Breast epithelium (tissue), 4 donors: ENCODE results near the gene PLEKHG4B. TPM values are rescaled to one million over a fixed set of nuclear protein-coding genes. Genes with fewer than 3 reads are reported as not detected.

Source experiments
- DNase-seq, 2 donors: peaks; one replicate each; pipeline ENCODE4 v3.0.0-alpha.2; 2019; ENCODE audit warnings: low spot score in 2 of 2
- H3K27ac ChIP-seq, 2 donors: fragments of 200-600 bp; sonication (generic) in 1 of 2; one replicate each; pipeline ENCODE4 v1.5.1; 2016 to 2019; ENCODE audit warnings: mild to moderate bottlenecking in 1 of 2
- H3K27me3 ChIP-seq, 2 donors: fragments of 200-600 bp; sonication (generic) in 1 of 2; one replicate each; pipeline versions ENCODE4 v1.5.1 to v1.6.0; 2017 to 2019; ENCODE audit warnings: control low read depth in 1 of 2, mild to moderate bottlenecking in 1 of 2
- H3K36me3 ChIP-seq: fragments of 200-600 bp; one replicate; pipeline ENCODE4 v1.5.1; 2019
- H3K4me1 ChIP-seq, 2 donors: fragments of 200-600 bp; sonication (generic); one replicate each; pipeline ENCODE4 v1.5.1; 2016 to 2019; ENCODE audit warnings: control low read depth in 1 of 2
- H3K4me3 ChIP-seq, 3 donors: fragments of 200-600 bp; sonication (generic); 1 replicate in 2 of 3; 2 replicates in 1 of 3; pipeline ENCODE4 v1.5.1; 2016 to 2019; ENCODE audit warnings: mild to moderate bottlenecking in 3 of 3, moderate library complexity in 2 of 3
- H3K9me3 ChIP-seq, 2 donors: fragments of 200-600 bp; sonication (generic) in 1 of 2; one replicate each; pipeline ENCODE4 v1.5.1; 2016 to 2019; ENCODE audit warnings: control low read depth in 1 of 2
- CTCF ChIP-seq, 3 donors: fragments of 450-650 bp; IDR thresholded peaks; one replicate each; pipeline ENCODE4 v1.5.1; 2016 to 2017; ENCODE audit warnings: antibody characterized with exemption in 3 of 3, mild to moderate bottlenecking in 3 of 3, moderate library complexity in 3 of 3
- POLR2A ChIP-seq: fragments of 450-650 bp; IDR thresholded peaks from one replicate; pipeline ENCODE4 v1.6.1; 2016; ENCODE audit warnings: antibody characterized with exemption, mild to moderate bottlenecking, moderate library complexity
- POLR2AphosphoS5 ChIP-seq, 3 donors: sonication (generic); formaldehyde crosslinking; IDR thresholded peaks; one replicate each; pipeline ENCODE4 v1.6.1; 2017; ENCODE audit warnings: antibody characterized with exemption in 3 of 3
- intact Hi-C: fragments of 100-400 bp; cut with DNase I; formaldehyde crosslinking; loops from one replicate; pipeline ENCODE4 v1.15.1; 2023; ENCODE audit warnings: low total_unique reads
- total RNA-seq, 3 donors: library from RNA; depleted of rRNA; stranded (reverse); fragments of >200 nt; gene quantifications; one replicate each; pipeline ENCODE4 v1.1.0, GENCODE V29; 2016

PLEKHG4B gene
- total RNA-seq, 3 donors from 2014 or later: 4.3 to 5.4 TPM; not detected in 1

- Histone ChIP-seq H3K9me3 (no peaks in the 10 kb centered on the region), H3K27ac (no peak overlapping the region), H3K36me3 (no peaks in the 10 kb centered on the region), H3K4me1 (no peaks in the 10 kb centered on the region), H3K4me3 (no peak overlapping the region), H3K27me3 (peaks cover 4 to 8% of the 10 kb centered on the region in 2 donors)
- intact Hi-C loops: no loop called here
- no peak for TF ChIP-seq POLR2A
- no peak for TF ChIP-seq POLR2AphosphoS5 (IDR thresholded peaks at IDR 0.05)
- no peak for TF ChIP-seq CTCF (IDR thresholded peaks at IDR 0.05)
- no peak for DNase-seq
These were observed 2.3 kb downstream of the PLEKHG4B start for GRCh38 chr5:94113-94892.

- no peak for TF ChIP-seq CTCF (IDR thresholded peaks at IDR 0.05)
- no peak for TF ChIP-seq POLR2AphosphoS5 (IDR thresholded peaks at IDR 0.05)
- no peak for TF ChIP-seq POLR2A
- no peak overlapping the region for H3K27ac ChIP-seq
These were observed 3.4 kb downstream of the PLEKHG4B start for GRCh38 chr5:95241-95980.

GRCh38 chr5:96976-97660, 5.2 kb downstream of the PLEKHG4B start:
- intact Hi-C loops: no loop called here
- peaks cover 0 to 8% of the 10 kb centered on the region in 2 donors for H3K27me3 ChIP-seq
- H3K4me1 ChIP-seq: no peaks in the 10 kb centered on the region
- no peak overlapping the region for H3K4me3 ChIP-seq
- no peak overlapping the region for H3K27ac ChIP-seq
- no peak for DNase-seq
- H3K9me3 ChIP-seq: no peaks in the 10 kb centered on the region
- no peaks in the 10 kb centered on the region for H3K36me3 ChIP-seq
- no peak for TF ChIP-seq CTCF (IDR thresholded peaks at IDR 0.05)
- TF ChIP-seq POLR2AphosphoS5 (IDR thresholded peaks at IDR 0.05): no peak
- no peak for TF ChIP-seq POLR2A

More at GRCh38 chr5:95241-95980, 3.4 kb downstream of the PLEKHG4B start:
- peaks cover 4 to 8% of the 10 kb centered on the region in 2 donors for H3K27me3 ChIP-seq
- H3K4me3 ChIP-seq: no peak overlapping the region
- DNase-seq: no peak
- intact Hi-C loops: no loop called here
- H3K36me3 ChIP-seq: no peaks in the 10 kb centered on the region
- H3K9me3 ChIP-seq: no peaks in the 10 kb centered on the region
- no peaks in the 10 kb centered on the region for H3K4me1 ChIP-seq

GRCh38 chr5:99815-100214, 7.8 kb downstream of the PLEKHG4B start:
- TF ChIP-seq POLR2AphosphoS5 (IDR thresholded peaks at IDR 0.05) (no peak), CTCF (IDR thresholded peaks at IDR 0.05) (no peak), POLR2A (no peak)
- intact Hi-C loops: no loop called here
- Histone ChIP-seq H3K4me1 (no peaks in the 10 kb centered on the region), H3K36me3 (no peaks in the 10 kb centered on the region), H3K9me3 (no peaks in the 10 kb centered on the region), H3K27me3 (no peaks in the 10 kb centered on the region), H3K27ac (no peak overlapping the region), H3K4me3 (no peak overlapping the region)
- no peak for DNase-seq
